Activated CD4-positive, CD25-positive, alpha-beta regulatory T cell (primary cell): Measurements from ENCODE around the gene ARID1B.

Source experiments
- DNase-seq, 4 experiments: peaks; one replicate each; lab custom pipeline; 2025; lab: John Stamatoyannopoulos, UW

Gene ARID1B

GRCh38 chr6:157246771-157247484 is 469.8 kb downstream of the ARID1B start:
- DNase-seq = no peak

GRCh38 chr6:157248264-157248663 is 471.1 kb downstream of the ARID1B start:
- DNase-seq = no peak

- DNase-seq = no peak
These were observed 472.6 kb downstream of the ARID1B start for GRCh38 chr6:157249826-157250225.

- no peak for DNase-seq
These were observed 474.5 kb downstream of the ARID1B start for GRCh38 chr6:157251586-157252247.

- DNase-seq = no peak
These were observed 475.8 kb downstream of the ARID1B start for GRCh38 chr6:157253017-157253416.

GRCh38 chr6:157253699-157254098 is 476.5 kb downstream of the ARID1B start:
- DNase-seq = no peak

- DNase-seq = no peak
These were observed 477.4 kb downstream of the ARID1B start for GRCh38 chr6:157254538-157254937.

- DNase-seq = no peak
These were observed 477.9 kb downstream of the ARID1B start for GRCh38 chr6:157255079-157255478.

- DNase-seq = no peak
These were observed 481.7 kb downstream of the ARID1B start for GRCh38 chr6:157258878-157259277.

GRCh38 chr6:157259443-157259842 is 482.3 kb downstream of the ARID1B start:
- DNase-seq = no peak
